Measurements from ENCODE around the gene KCNIP1.

Gene KCNIP1

GRCh38 chr5:170599756-170600155 is 95.9 kb downstream of the KCNIP1 start:
- Histone ChIP-seq H3K4me1 (ENCODE audit: control insufficient read depth, insufficient read depth, low read length) (no peaks in the 10 kb centered on the region), H3K36me3 (ENCODE audit: control insufficient read depth, insufficient read depth, low read length) (no peaks in the 10 kb centered on the region), H3K4me3 (ENCODE audit: low read length) (no peak overlapping the region), H3K9me3 (ENCODE audit: control insufficient read depth, low read length) (no peaks in the 10 kb centered on the region), H3K27me3 (ENCODE audit: control insufficient read depth, insufficient read depth, low read length) (no peaks in the 10 kb centered on the region), H3K9ac (ENCODE audit: low read length) (no peak overlapping the region)

- Histone ChIP-seq H3K4me1 (ENCODE audit: control insufficient read depth, insufficient read depth, low read length) (no peaks in the 10 kb centered on the region), H3K27me3 (ENCODE audit: control insufficient read depth, insufficient read depth, low read length) (no peaks in the 10 kb centered on the region), H3K9ac (ENCODE audit: low read length) (no peak overlapping the region), H3K9me3 (ENCODE audit: control insufficient read depth, low read length) (no peaks in the 10 kb centered on the region), H3K4me3 (ENCODE audit: low read length) (no peak overlapping the region), H3K36me3 (ENCODE audit: control insufficient read depth, insufficient read depth, low read length) (no peaks in the 10 kb centered on the region)
Measured at GRCh38 chr5:170601619-170602018, 97.8 kb downstream of the KCNIP1 start.

- Histone ChIP-seq H3K9ac (ENCODE audit: low read length) (no peak overlapping the region), H3K9me3 (ENCODE audit: control insufficient read depth, low read length) (no peaks in the 10 kb centered on the region), H3K4me3 (ENCODE audit: low read length) (no peak overlapping the region), H3K27me3 (ENCODE audit: control insufficient read depth, insufficient read depth, low read length) (no peaks in the 10 kb centered on the region), H3K4me1 (ENCODE audit: control insufficient read depth, insufficient read depth, low read length) (no peaks in the 10 kb centered on the region), H3K36me3 (ENCODE audit: control insufficient read depth, insufficient read depth, low read length) (no peaks in the 10 kb centered on the region)
Measured at GRCh38 chr5:170603109-170603508, 99.3 kb downstream of the KCNIP1 start.

DNA sequence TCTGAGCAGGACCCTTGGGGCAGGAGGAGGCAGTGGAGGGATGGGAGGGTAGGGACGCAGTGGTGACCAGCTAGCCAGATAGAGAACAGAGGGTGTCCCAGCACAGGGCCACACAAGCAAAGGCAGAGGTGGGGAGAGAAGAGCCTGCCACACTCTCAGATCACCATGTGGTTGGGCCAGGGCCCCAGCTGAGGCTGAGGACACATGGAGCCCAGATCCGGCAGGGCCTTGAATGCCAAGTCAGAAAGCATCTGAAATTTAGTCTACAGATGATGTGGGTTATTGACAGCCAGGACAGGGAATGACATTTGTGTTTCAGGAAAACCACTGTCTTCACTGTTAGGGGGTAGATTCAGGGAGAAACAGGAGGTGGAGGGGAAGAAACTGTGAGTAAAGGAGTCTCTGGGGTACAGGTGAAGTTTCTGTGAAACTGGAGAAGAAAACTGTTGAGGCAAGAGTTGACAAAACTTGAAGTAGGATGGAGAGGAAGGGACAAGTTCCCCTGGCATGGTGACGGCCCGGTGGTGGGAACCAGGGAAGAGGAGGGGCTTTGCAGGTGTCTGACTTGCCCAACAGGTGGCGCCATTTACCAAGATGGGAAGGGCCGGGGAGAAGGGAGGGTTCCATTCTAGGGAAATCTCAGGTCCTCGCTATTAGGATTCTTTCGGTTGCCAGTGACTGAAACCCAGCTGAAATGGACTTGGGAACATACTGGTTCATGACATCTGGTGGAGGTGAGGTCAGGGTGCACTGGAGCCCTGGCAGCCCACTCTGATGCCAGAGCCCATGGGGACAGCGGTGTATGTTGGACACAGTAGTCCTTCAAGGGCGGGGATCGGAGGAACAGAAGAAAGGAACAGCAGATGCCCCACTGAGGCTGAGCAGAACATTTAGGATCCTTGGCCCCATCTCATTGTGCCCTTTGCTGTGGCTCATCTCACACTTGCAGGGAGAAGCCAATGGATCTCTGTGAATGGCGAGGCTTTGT is 100.1 kb downstream of the KCNIP1 start:
- Histone ChIP-seq H3K4me1 (ENCODE audit: control insufficient read depth, insufficient read depth, low read length) (no peaks in the 10 kb centered on the region), H3K27me3 (ENCODE audit: control insufficient read depth, insufficient read depth, low read length) (no peaks in the 10 kb centered on the region), H3K9ac (ENCODE audit: low read length) (no peak overlapping the region), H3K9me3 (ENCODE audit: control insufficient read depth, low read length) (no peaks in the 10 kb centered on the region), H3K4me3 (ENCODE audit: low read length) (no peak overlapping the region), H3K36me3 (ENCODE audit: control insufficient read depth, insufficient read depth, low read length) (no peaks in the 10 kb centered on the region)

DNA sequence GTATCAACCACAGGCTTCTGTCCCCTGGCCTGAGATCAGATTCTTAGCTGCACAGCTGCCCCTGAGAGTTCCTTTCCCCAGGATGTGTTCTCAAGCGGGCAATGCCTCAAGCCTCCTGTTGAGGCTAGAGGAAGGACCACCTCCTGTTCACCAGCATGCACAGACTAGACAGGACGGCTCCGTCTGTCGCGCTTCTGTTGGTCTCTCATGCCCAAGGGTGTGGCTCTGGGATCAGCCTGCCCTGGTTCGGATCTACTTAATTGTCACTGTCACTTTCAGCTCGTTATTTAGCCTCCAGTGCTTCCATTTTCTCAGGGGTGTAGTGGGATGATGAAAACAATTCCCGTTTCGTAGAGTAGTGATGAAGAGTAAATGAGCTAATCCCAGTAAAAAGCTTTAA is 103.1 kb downstream of the KCNIP1 start:
- H3K9me3 ChIP-seq (ENCODE audit: control insufficient read depth, low read length): no peaks in the 10 kb centered on the region
- H3K9ac ChIP-seq (ENCODE audit: low read length): no peak overlapping the region
- no peaks in the 10 kb centered on the region for H3K4me1 ChIP-seq (ENCODE audit: control insufficient read depth, insufficient read depth, low read length)
- H3K4me3 ChIP-seq (ENCODE audit: low read length): no peak overlapping the region
- no peaks in the 10 kb centered on the region for H3K36me3 ChIP-seq (ENCODE audit: control insufficient read depth, insufficient read depth, low read length)
- H3K27me3 ChIP-seq (ENCODE audit: control insufficient read depth, insufficient read depth, low read length): no peaks in the 10 kb centered on the region

DNA sequence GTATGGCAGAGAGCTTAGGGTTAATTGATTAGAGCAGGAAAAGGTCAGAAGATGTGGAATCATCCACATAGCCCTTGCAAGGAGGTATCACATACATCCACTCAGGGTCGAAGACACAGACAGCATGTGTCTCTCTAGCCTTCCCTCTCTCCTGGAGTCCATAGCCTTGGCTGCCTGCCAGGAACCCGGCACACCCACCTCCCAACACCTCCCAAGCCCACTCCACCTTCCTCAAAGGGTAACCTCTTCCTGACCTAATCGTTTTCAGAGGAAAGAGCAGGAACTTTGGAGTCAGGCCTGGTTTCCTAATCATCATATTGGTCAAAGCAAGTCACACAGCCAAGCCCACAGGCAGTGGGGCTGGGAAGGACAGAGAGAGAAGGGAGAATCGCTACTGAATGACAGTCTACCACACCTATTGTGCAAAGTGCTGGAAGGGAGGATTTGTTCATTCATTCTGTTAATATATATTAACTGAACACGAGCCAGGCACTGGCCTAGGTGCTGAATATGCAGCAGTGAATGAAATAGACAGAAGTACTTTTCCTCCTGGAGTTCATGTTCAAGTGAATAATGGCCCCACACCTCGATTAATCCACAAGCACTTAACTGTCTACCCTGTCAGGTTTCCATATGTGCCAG is 107.8 kb downstream of the KCNIP1 start:
- no peaks in the 10 kb centered on the region for H3K27me3 ChIP-seq (ENCODE audit: control insufficient read depth, insufficient read depth, low read length)
- no peak overlapping the region for H3K9ac ChIP-seq (ENCODE audit: low read length)

GRCh38 chr5:170612256-170612678 is 108.4 kb downstream of the KCNIP1 start:
- no peaks in the 10 kb centered on the region for H3K27me3 ChIP-seq (ENCODE audit: control insufficient read depth, insufficient read depth, low read length)
- H3K4me3 ChIP-seq (ENCODE audit: low read length): no peak overlapping the region
- H3K9ac ChIP-seq (ENCODE audit: low read length): no peak overlapping the region
- H3K4me1 ChIP-seq (ENCODE audit: control insufficient read depth, insufficient read depth, low read length): no peaks in the 10 kb centered on the region
- H3K9me3 ChIP-seq (ENCODE audit: control insufficient read depth, low read length): no peaks in the 10 kb centered on the region
- H3K36me3 ChIP-seq (ENCODE audit: control insufficient read depth, insufficient read depth, low read length): no peaks in the 10 kb centered on the region

More for the DNA sequence above, 107.8 kb downstream of the KCNIP1 start:
- Histone ChIP-seq H3K4me1 (ENCODE audit: control insufficient read depth, insufficient read depth, low read length) (no peaks in the 10 kb centered on the region), H3K36me3 (ENCODE audit: control insufficient read depth, insufficient read depth, low read length) (no peaks in the 10 kb centered on the region), H3K4me3 (ENCODE audit: low read length) (no peak overlapping the region), H3K9me3 (ENCODE audit: control insufficient read depth, low read length) (no peaks in the 10 kb centered on the region)

GRCh38 chr5:170614065-170614490 is 110.3 kb downstream of the KCNIP1 start:
- Histone ChIP-seq H3K27me3 (ENCODE audit: control insufficient read depth, insufficient read depth, low read length) (no peaks in the 10 kb centered on the region), H3K9me3 (ENCODE audit: control insufficient read depth, low read length) (no peaks in the 10 kb centered on the region), H3K9ac (ENCODE audit: low read length) (no peak overlapping the region), H3K4me3 (ENCODE audit: low read length) (no peak overlapping the region), H3K4me1 (ENCODE audit: control insufficient read depth, insufficient read depth, low read length) (no peaks in the 10 kb centered on the region), H3K36me3 (ENCODE audit: control insufficient read depth, insufficient read depth, low read length) (no peaks in the 10 kb centered on the region)

DNA sequence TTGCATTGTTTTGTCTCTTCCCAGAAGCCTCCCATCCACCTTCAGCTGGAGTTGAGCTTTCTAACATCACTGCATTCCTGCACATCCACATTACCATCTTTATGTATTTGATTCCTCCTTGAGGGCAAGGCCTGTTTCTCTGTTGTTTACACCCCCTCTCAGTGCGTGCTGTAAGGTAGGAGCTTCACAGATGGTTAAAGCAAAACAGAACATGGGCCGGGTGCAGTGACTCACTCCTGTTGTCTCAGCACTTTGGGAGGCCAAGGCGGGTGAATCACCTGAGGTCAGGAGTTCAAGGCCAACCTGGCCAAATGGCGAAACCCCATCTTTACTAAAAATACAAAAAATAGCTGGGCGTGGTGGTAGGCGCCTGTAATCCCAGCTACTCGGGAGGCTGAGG is 110.9 kb downstream of the KCNIP1 start:
- Histone ChIP-seq H3K36me3 (ENCODE audit: control insufficient read depth, insufficient read depth, low read length) (no peaks in the 10 kb centered on the region), H3K9ac (ENCODE audit: low read length) (no peak overlapping the region), H3K27me3 (ENCODE audit: control insufficient read depth, insufficient read depth, low read length) (no peaks in the 10 kb centered on the region), H3K9me3 (ENCODE audit: control insufficient read depth, low read length) (no peaks in the 10 kb centered on the region), H3K4me3 (ENCODE audit: low read length) (no peak overlapping the region), H3K4me1 (ENCODE audit: control insufficient read depth, insufficient read depth, low read length) (no peaks in the 10 kb centered on the region)

- H3K4me1 ChIP-seq (ENCODE audit: control insufficient read depth, insufficient read depth, low read length): no peaks in the 10 kb centered on the region
- no peaks in the 10 kb centered on the region for H3K9me3 ChIP-seq (ENCODE audit: control insufficient read depth, low read length)
- H3K9ac ChIP-seq (ENCODE audit: low read length): no peak overlapping the region
- H3K36me3 ChIP-seq (ENCODE audit: control insufficient read depth, insufficient read depth, low read length): no peaks in the 10 kb centered on the region
- no peak overlapping the region for H3K4me3 ChIP-seq (ENCODE audit: low read length)
- H3K27me3 ChIP-seq (ENCODE audit: control insufficient read depth, insufficient read depth, low read length): no peaks in the 10 kb centered on the region
Measured at GRCh38 chr5:170617533-170618490, 114.0 kb downstream of the KCNIP1 start.

- Histone ChIP-seq H3K9me3 (ENCODE audit: control insufficient read depth, low read length) (no peaks in the 10 kb centered on the region), H3K4me1 (ENCODE audit: control insufficient read depth, insufficient read depth, low read length) (no peaks in the 10 kb centered on the region), H3K27me3 (ENCODE audit: control insufficient read depth, insufficient read depth, low read length) (no peaks in the 10 kb centered on the region), H3K4me3 (ENCODE audit: low read length) (no peak overlapping the region), H3K36me3 (ENCODE audit: control insufficient read depth, insufficient read depth, low read length) (no peaks in the 10 kb centered on the region), H3K9ac (ENCODE audit: low read length) (no peak overlapping the region)
Measured at GRCh38 chr5:170619869-170620268, 116.0 kb downstream of the KCNIP1 start.
